Keratinocyte (primary cell): ENCODE data around the gene HMCN2. TPM values are rescaled to one million over a fixed set of nuclear protein-coding genes. Genes with fewer than 3 reads are reported as not detected.

Experiments used
- DNase-seq: peaks from one replicate; pipeline ENCODE4 v3.0.0-alpha.2; 2011; ENCODE audit warnings: low read depth, missing footprints, low spot score
- FAIRE-seq: peaks from 2 replicates; lab custom pipeline; 2011; peaks lifted over from hg19 to GRCh38; lab: Jason Lieb, UNC
- H2AFZ ChIP-seq: 2 replicates; pipeline ENCODE4 v1.6.0; 2012; ENCODE audit warnings: low read length, control low read depth, inconsistent platforms; ENCODE audit not compliant: control insufficient read depth
- H3K27ac ChIP-seq: 2 replicates; pipeline ENCODE4 v1.5.1; 2011; ENCODE audit warnings: low read length; ENCODE audit not compliant: control insufficient read depth, insufficient read depth
- H3K27me3 ChIP-seq: 3 replicates; pipeline ENCODE4 v1.6.0; 2011; ENCODE audit warnings: low read length; ENCODE audit not compliant: control insufficient read depth, insufficient read depth; ENCODE audit errors: extremely low read depth
- H3K36me3 ChIP-seq, 2 experiments: 2 replicates in 1 of 2; 3 replicates in 1 of 2; pipeline ENCODE4 v1.5.1; 2011; ENCODE audit warnings: low read length in 2 of 2, mild to moderate bottlenecking in 1 of 2; ENCODE audit not compliant: control insufficient read depth in 2 of 2, insufficient read depth in 2 of 2; ENCODE audit errors: extremely low read depth in 1 of 2
- H3K4me1 ChIP-seq: 3 replicates; pipeline ENCODE4 v1.5.1; 2011; ENCODE audit warnings: low read length; ENCODE audit not compliant: control insufficient read depth, insufficient read depth; ENCODE audit errors: extremely low read depth
- H3K4me2 ChIP-seq: 3 replicates; pipeline ENCODE4 v1.6.0; 2011; ENCODE audit warnings: low read depth, low read length; ENCODE audit not compliant: control insufficient read depth, insufficient read depth; ENCODE audit errors: extremely low read depth
- H3K4me3 ChIP-seq, 3 experiments: fragments of 200-600 bp in 1 of 3; sonication (generic) in 1 of 3; 2 replicates in 2 of 3; 3 replicates in 1 of 3; pipeline ENCODE4 v1.5.1; 2011 to 2016; ENCODE audit warnings: low read length in 3 of 3, mild to moderate bottlenecking in 3 of 3, control low read depth in 2 of 3, inconsistent platforms in 1 of 3, low read depth in 1 of 3, mixed read lengths in 1 of 3, mixed run types in 1 of 3, moderate library complexity in 1 of 3; ENCODE audit not compliant: control insufficient read depth in 2 of 3, insufficient read depth in 2 of 3; ENCODE audit errors: extremely low read depth in 1 of 3
- H3K79me2 ChIP-seq: 2 replicates; pipeline ENCODE4 v1.6.0; 2012; ENCODE audit warnings: low read length; ENCODE audit not compliant: control insufficient read depth, insufficient read depth
- H3K9ac ChIP-seq: 3 replicates; pipeline ENCODE4 v1.6.0; 2011; ENCODE audit warnings: low read length; ENCODE audit not compliant: control insufficient read depth, insufficient read depth; ENCODE audit errors: extremely low read depth
- H3K9me1 ChIP-seq: 3 replicates; pipeline ENCODE4 v1.6.0; 2011; ENCODE audit warnings: low read length; ENCODE audit not compliant: control insufficient read depth, insufficient read depth; ENCODE audit errors: extremely low read depth
- H3K9me3 ChIP-seq: 2 replicates; pipeline ENCODE4 v1.5.1; 2012; ENCODE audit warnings: low read depth, low read length; ENCODE audit not compliant: control insufficient read depth
- H4K20me1 ChIP-seq: 3 replicates; pipeline ENCODE4 v1.6.0; 2011; ENCODE audit warnings: low read length; ENCODE audit not compliant: control insufficient read depth, insufficient read depth; ENCODE audit errors: extremely low read depth
- EZH2 ChIP-seq: IDR thresholded peaks from one replicate; pipeline ENCODE4 v1.6.1; 2012; ENCODE audit warnings: inconsistent platforms, mild to moderate bottlenecking, low read length, moderate library complexity
- dilution Hi-C: fragments of 300-500 bp; cut with MboI; formaldehyde crosslinking; loops from one replicate; pipeline ENCODE4 v1.7.0; 2020; ENCODE audit warnings: low sequenced_read_pairs; ENCODE audit not compliant: extremely low pct_ligation_motif_present
- polyA plus RNA-seq, 5 experiments: library from polyadenylated mRNA; depleted of rRNA in 3 of 5; stranded (reverse) in 3 of 5; stranded (forward) in 1 of 5; unstranded in 1 of 5; fragments of >200 nt; gene quantifications; 1 replicate in 1 of 5; 2 replicates in 3 of 5; 3 replicates in 1 of 5; pipeline versions ENCODE4 v1.2.1 to v1.2.3, GENCODE V29; 2011 to 2012; ENCODE audit warnings: missing spikeins in 2 of 5, low read depth in 1 of 5, low replicate concordance in 1 of 5
- TF ChIP-seq, protein P1 (sequence below), 3 experiments: IDR thresholded peaks in 1 of 3; conservative IDR thresholded peaks in 1 of 3; optimal IDR thresholded peaks in 1 of 3; 2 replicates in 2 of 3; 3 replicates in 1 of 3; pipeline versions ENCODE3 to v1.5.1; 2011; ENCODE audit warnings: low read length in 3 of 3, mild to moderate bottlenecking in 3 of 3, moderate library complexity in 2 of 3, control low read depth in 1 of 3, inconsistent platforms in 1 of 3; ENCODE audit not compliant: insufficient read depth in 2 of 3; ENCODE audit errors: extremely low read depth in 1 of 3

HMCN2 gene
- polyA plus RNA-seq, 1 donor (not counting 4 experiments of a cell fraction or from before 2014, with no cell fraction given), result not detected

GRCh38 chr9:130263601-130264413 lies 1.8 kb upstream of the HMCN2 start:
- H3K9ac ChIP-seq, result no peak overlapping the region
- H4K20me1 ChIP-seq, result no peaks in the 10 kb centered on the region
- H3K9me1 ChIP-seq, result no peaks in the 10 kb centered on the region
- no peak overlapping the region for H2AFZ ChIP-seq
- no peak overlapping the region for H3K27ac ChIP-seq
- no peak overlapping the region for H3K4me3 ChIP-seq
- no peaks in the 10 kb centered on the region for H3K36me3 ChIP-seq
- FAIRE-seq (no peak), DNase-seq (no peak)
- dilution Hi-C loops, result no loop called here
- H3K79me2 ChIP-seq, result no peaks in the 10 kb centered on the region
- H3K4me2 ChIP-seq, result no peak overlapping the region
- H3K9me3 ChIP-seq, result no peaks in the 10 kb centered on the region
- no peaks in the 10 kb centered on the region for H3K4me1 ChIP-seq
- TF ChIP-seq, protein P1, sequence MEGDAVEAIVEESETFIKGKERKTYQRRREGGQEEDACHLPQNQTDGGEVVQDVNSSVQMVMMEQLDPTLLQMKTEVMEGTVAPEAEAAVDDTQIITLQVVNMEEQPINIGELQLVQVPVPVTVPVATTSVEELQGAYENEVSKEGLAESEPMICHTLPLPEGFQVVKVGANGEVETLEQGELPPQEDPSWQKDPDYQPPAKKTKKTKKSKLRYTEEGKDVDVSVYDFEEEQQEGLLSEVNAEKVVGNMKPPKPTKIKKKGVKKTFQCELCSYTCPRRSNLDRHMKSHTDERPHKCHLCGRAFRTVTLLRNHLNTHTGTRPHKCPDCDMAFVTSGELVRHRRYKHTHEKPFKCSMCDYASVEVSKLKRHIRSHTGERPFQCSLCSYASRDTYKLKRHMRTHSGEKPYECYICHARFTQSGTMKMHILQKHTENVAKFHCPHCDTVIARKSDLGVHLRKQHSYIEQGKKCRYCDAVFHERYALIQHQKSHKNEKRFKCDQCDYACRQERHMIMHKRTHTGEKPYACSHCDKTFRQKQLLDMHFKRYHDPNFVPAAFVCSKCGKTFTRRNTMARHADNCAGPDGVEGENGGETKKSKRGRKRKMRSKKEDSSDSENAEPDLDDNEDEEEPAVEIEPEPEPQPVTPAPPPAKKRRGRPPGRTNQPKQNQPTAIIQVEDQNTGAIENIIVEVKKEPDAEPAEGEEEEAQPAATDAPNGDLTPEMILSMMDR (optimal IDR thresholded peaks at IDR 0.05 in 1 of 3, IDR thresholded peaks at IDR 0.05 in 1 of 3, conservative IDR thresholded peaks at IDR 0.05 in 1 of 3; ENCODE audit: extremely low read depth in 1 of 3, insufficient read depth in 2 of 3, low read length in 3 of 3), result peak in 2 of 3 experiments; percentile 31 to 57
- no peak for TF ChIP-seq EZH2
- peaks cover 70% of the 10 kb centered on the region for H3K27me3 ChIP-seq

GRCh38 chr9:130264414-130265350 lies 878 bp upstream of the HMCN2 start:
- Histone ChIP-seq H3K27ac (no peak overlapping the region), H3K4me1 (no peaks in the 10 kb centered on the region), H3K9ac (no peak overlapping the region), H4K20me1 (no peaks in the 10 kb centered on the region), H3K4me3 (no peak overlapping the region), H3K27me3 (peaks cover 72% of the 10 kb centered on the region), H3K36me3 (no peaks in the 10 kb centered on the region), H3K79me2 (no peaks in the 10 kb centered on the region), H2AFZ (no peak overlapping the region), H3K9me1 (no peaks in the 10 kb centered on the region), H3K4me2 (no peak overlapping the region), H3K9me3 (no peaks in the 10 kb centered on the region)
- TF ChIP-seq, protein P1 (optimal IDR thresholded peaks at IDR 0.05 in 1 of 3, IDR thresholded peaks at IDR 0.05 in 1 of 3, conservative IDR thresholded peaks at IDR 0.05 in 1 of 3; ENCODE audit: extremely low read depth in 1 of 3, insufficient read depth in 2 of 3, low read length in 3 of 3), result no peak
- TF ChIP-seq EZH2, result no peak
- DNase-seq, result no peak
- dilution Hi-C loops, result no loop called here
- no peak for FAIRE-seq
